HCT116 (cell line): ENCODE data around the gene PTPN23. TPM values are rescaled to one million over a fixed set of nuclear protein-coding genes. Genes with fewer than 3 reads are reported as not detected.

Experiments used
- ATAC-seq: fragments of 200-7000 bp; cut with Tn5 transposase; 2 replicates; pipeline ENCODE4 v1.9.1; 2020; ENCODE audit warnings: mild to moderate bottlenecking, moderate library complexity
- BruUV-seq: library from RNA; stranded (reverse); fragments of 400-500 nt; replicated peaks from 2 replicates; lab custom pipeline; 2021; lab: Mats Ljungman, UMichigan
- CTCF ChIA-PET: fragments of 300-600 bp; sonication (Branson Sonifier 250); formaldehyde crosslinking; loops from one replicate; lab custom pipeline; 2021; ENCODE audit warnings: antibody characterized with exemption; lab: Charles Lee
- POLR2A ChIA-PET: fragments of 300-600, 350-600 bp; sonication (Branson Sonifier 250); formaldehyde crosslinking; loops from one replicate; lab custom pipeline; 2021; ENCODE audit warnings: antibody characterized with exemption; lab: Charles Lee
- RAD21 ChIA-PET, 2 experiments: fragments of 300-600 bp; sonication (Branson Sonifier 250); formaldehyde crosslinking; loops; one replicate each; lab custom pipeline; 2023; ENCODE audit warnings: low total read pairs in 2 of 2; ENCODE audit not compliant: uncharacterized antibody in 2 of 2, unreplicated experiment in 2 of 2, low non-redundant PET in 1 of 2; lab: Charles Lee
- DNase-seq: peaks from one replicate; pipeline ENCODE4 v3.0.0-alpha.2; 2010; ENCODE audit warnings: low read depth, low spot score
- H2AFZ ChIP-seq: fragments of 200-600 bp; shearing (Covaris generic), sonication (generic); 2 replicates; pipeline ENCODE4 v1.6.1; 2017; ENCODE audit warnings: low read depth, mixed run types, mixed read lengths, antibody characterized with exemption, low read length; ENCODE audit not compliant: poor library complexity, severe bottlenecking
- H3K27ac ChIP-seq: 2 replicates; pipeline ENCODE4 v1.5.1; 2012; ENCODE audit warnings: low read depth, low read length
- H3K27me3 ChIP-seq: fragments of 200-600 bp; sonication (generic); 2 replicates; pipeline ENCODE4 v1.6.1; 2016; ENCODE audit warnings: mixed run types, low read length, mixed read lengths; ENCODE audit not compliant: insufficient read depth
- H3K36me3 ChIP-seq, 2 experiments: fragments of 200-500 bp in 1 of 2; fragments of 200-600 bp in 1 of 2; sonication (Bioruptor generic) in 1 of 2; sonication (generic) in 1 of 2; 2 replicates each; pipeline versions ENCODE4 v1.5.1 to v1.6.1; 2014 to 2016; ENCODE audit warnings: low read length in 2 of 2, inconsistent platforms in 1 of 2, mixed read lengths in 1 of 2, mixed run types in 1 of 2; ENCODE audit not compliant: insufficient read depth in 2 of 2, control insufficient read depth in 1 of 2
- H3K4me1 ChIP-seq, 2 experiments: fragments of 200-600 bp in 1 of 2; sonication (generic) in 1 of 2; 2 replicates each; pipeline versions ENCODE4 v1.5.1 to v1.6.1; 2012 to 2017; ENCODE audit warnings: low read length in 2 of 2, inconsistent platforms in 1 of 2, mild to moderate bottlenecking in 1 of 2, mixed read lengths in 1 of 2, mixed run types in 1 of 2, moderate library complexity in 1 of 2; ENCODE audit not compliant: insufficient read depth in 2 of 2, control insufficient read depth in 1 of 2
- H3K4me2 ChIP-seq: fragments of 200-600 bp; sonication (generic); 2 replicates; pipeline ENCODE4 v1.6.1; 2017; ENCODE audit warnings: mixed run types, low read length, mixed read lengths
- H3K4me3 ChIP-seq, 2 experiments: fragments of 200-600 bp in 1 of 2; sonication (generic) in 1 of 2; replicated peaks in 1 of 2; 2 replicates each; pipeline ENCODE4 v1.5.1; 2011 to 2016; ENCODE audit warnings: low read length in 2 of 2, control low read depth in 1 of 2, low read depth in 1 of 2, mild to moderate bottlenecking in 1 of 2, mixed read lengths in 1 of 2, mixed run types in 1 of 2
- H3K79me2 ChIP-seq: fragments of 200-600 bp; sonication (generic); 2 replicates; pipeline ENCODE4 v1.6.1; 2017; ENCODE audit warnings: mild to moderate bottlenecking, mixed run types, low read length, moderate library complexity, mixed read lengths; ENCODE audit not compliant: insufficient read depth
- H3K9ac ChIP-seq: fragments of 200-600 bp; sonication (generic); 2 replicates; pipeline ENCODE4 v1.6.1; 2016; ENCODE audit warnings: low read length, mixed read lengths
- H3K9me2 ChIP-seq: fragments of 200-600 bp; sonication (generic), shearing (Covaris generic); 2 replicates; pipeline ENCODE4 v1.6.1; 2017; ENCODE audit warnings: mixed run types, mild to moderate bottlenecking, moderate library complexity; ENCODE audit not compliant: insufficient read depth
- H3K9me3 ChIP-seq, 2 experiments: fragments of 200-500 bp in 1 of 2; fragments of 200-600 bp in 1 of 2; sonication (Bioruptor generic) in 1 of 2; sonication (generic) in 1 of 2; 2 replicates each; pipeline ENCODE4 v1.6.1; 2014 to 2017; ENCODE audit warnings: low read length in 2 of 2, mixed read lengths in 2 of 2, inconsistent platforms in 1 of 2, low read depth in 1 of 2, mild to moderate bottlenecking in 1 of 2, mixed run types in 1 of 2, moderate library complexity in 1 of 2; ENCODE audit not compliant: control insufficient read depth in 1 of 2, insufficient read depth in 1 of 2
- H4K20me1 ChIP-seq: fragments of 200-600 bp; sonication (generic), shearing (Covaris generic); 2 replicates; pipeline ENCODE4 v1.6.1; 2017; ENCODE audit warnings: mixed run types, mild to moderate bottlenecking, moderate library complexity; ENCODE audit not compliant: insufficient read depth
- CEBPB ChIP-seq: IDR thresholded peaks from 2 replicates; pipeline ENCODE4 v1.6.1; 2012; ENCODE audit warnings: low read depth
- ELF1 ChIP-seq: IDR thresholded peaks from 2 replicates; pipeline ENCODE4 v1.6.1; 2012; ENCODE audit warnings: low read depth, borderline replicate concordance
- EZH2 ChIP-seq: fragments of 200-600 bp; sonication (generic); IDR thresholded peaks from 2 replicates; pipeline ENCODE4 v1.6.1; 2017; ENCODE audit warnings: antibody characterized with exemption, mixed run types
- EZH2phosphoT487 ChIP-seq: fragments of 200-600 bp; IDR thresholded peaks from 2 replicates; pipeline ENCODE4 v1.6.1; 2018; ENCODE audit warnings: antibody characterized with exemption, borderline replicate concordance
- FOSL1 ChIP-seq: IDR thresholded peaks from 2 replicates; pipeline ENCODE4 v1.6.1; 2012; ENCODE audit warnings: low read depth
- JUND ChIP-seq: IDR thresholded peaks from 2 replicates; pipeline ENCODE4 v1.6.1; 2012
- POLR2A ChIP-seq: IDR thresholded peaks from 2 replicates; pipeline ENCODE4 v1.7.0; 2011; ENCODE audit warnings: borderline replicate concordance; ENCODE audit not compliant: insufficient read depth, insufficient read length; ENCODE audit errors: extremely low read depth
- RAD21 ChIP-seq: IDR thresholded peaks from 2 replicates; pipeline ENCODE4 v1.6.1; 2012; ENCODE audit warnings: low read depth, mild to moderate bottlenecking
- SIN3A ChIP-seq: IDR thresholded peaks from 2 replicates; pipeline ENCODE4 v1.6.1; 2012; ENCODE audit warnings: low read depth
- SP1 ChIP-seq: IDR thresholded peaks from 2 replicates; pipeline ENCODE4 v1.6.1; 2012; ENCODE audit warnings: low read depth
- SRF ChIP-seq: IDR thresholded peaks from 2 replicates; pipeline ENCODE4 v1.6.1; 2012; ENCODE audit warnings: low read depth
- TCF7L2 ChIP-seq: IDR thresholded peaks from 2 replicates; pipeline ENCODE4 v1.7.0; 2011; ENCODE audit warnings: borderline replicate concordance, inconsistent platforms; ENCODE audit not compliant: insufficient read depth, insufficient read length; ENCODE audit errors: extremely low read depth
- YY1 ChIP-seq: IDR thresholded peaks from 2 replicates; pipeline ENCODE4 v1.6.1; 2011; ENCODE audit warnings: low read length, low read depth, moderate library complexity, mild to moderate bottlenecking; ENCODE audit not compliant: insufficient replicate concordance; ENCODE audit errors: extremely low read depth
- ZFX ChIP-seq: fragments of 450-650 bp; IDR thresholded peaks from 2 replicates; pipeline ENCODE4 v1.6.1; 2017
- ZNF274 ChIP-seq: fragments of 200-500 bp; sonication (Bioruptor generic); IDR thresholded peaks from 2 replicates; pipeline ENCODE4 v1.6.1; 2014; ENCODE audit warnings: mild to moderate bottlenecking, low read depth, low read length, inconsistent platforms
- intact Hi-C: fragments of 100-400 bp; cut with micrococcal nuclease; formaldehyde crosslinking; loops from 2 replicates; pipeline ENCODE4 v1.10.0; 2022
- total RNA-seq: library from RNA; stranded (reverse); gene quantifications from one replicate; pipeline ENCODE4 v1.2.1, GENCODE V29; 2021; ENCODE audit not compliant: unreplicated experiment
- TF ChIP-seq, protein P1 (sequence below): IDR thresholded peaks from 2 replicates; pipeline ENCODE4 v1.6.1; 2012; ENCODE audit warnings: low read depth
- TF ChIP-seq, protein P2 (sequence below): IDR thresholded peaks from 2 replicates; pipeline ENCODE4 v1.6.1; 2012
- TF ChIP-seq, protein P3 (sequence below), 3 experiments: fragments of 200-600 bp in 1 of 3; sonication (generic) in 1 of 3; IDR thresholded peaks in 2 of 3; conservative IDR thresholded peaks in 1 of 3; 2 replicates each; pipeline ENCODE4 v1.5.1; 2012 to 2017; ENCODE audit warnings: low read depth in 2 of 3, low read length in 2 of 3, antibody characterized with exemption in 1 of 3, borderline replicate concordance in 1 of 3, control low read depth in 1 of 3, mild to moderate bottlenecking in 1 of 3, mixed read lengths in 1 of 3, mixed run types in 1 of 3, moderate library complexity in 1 of 3; ENCODE audit not compliant: insufficient read depth in 1 of 3

Gene PTPN23
- total RNA-seq, 1 experiment from 2014 or later: 56.5 TPM

DNA sequence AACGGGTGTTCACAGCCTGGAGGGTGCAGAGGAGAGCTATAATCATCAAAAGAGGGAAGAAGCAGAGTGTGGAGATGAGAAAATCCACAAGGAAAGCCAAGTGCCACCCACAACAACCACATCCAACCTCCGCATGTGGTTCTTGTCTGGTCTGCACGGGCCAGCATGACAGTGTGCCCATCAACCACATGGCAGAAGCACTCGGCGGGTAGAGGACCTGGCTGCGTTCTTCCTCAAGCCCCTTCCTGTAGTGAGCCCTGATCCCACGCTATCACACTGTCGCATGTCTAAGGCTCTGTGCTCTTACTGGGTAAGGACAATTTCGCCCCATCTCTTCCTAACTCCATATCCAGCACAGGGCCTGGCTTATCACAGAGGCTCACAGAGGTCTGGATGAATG, 41.9 kb downstream of the PTPN23 start:
- no peak overlapping the region for H3K4me2 ChIP-seq
- DNase-seq (no peak), ATAC-seq (no peak)
- ChIA-PET RAD21 (no interaction called here), CTCF (interaction anchor here (0.6 to 2.3 kb wide), 5 partner anchors 8 to 735 kb away, joined by 3 to 14 read pairs (median 5); partner anchors contain the start of gene SCAP), POLR2A (no interaction called here)
- no peak overlapping the region for H3K27ac ChIP-seq
- intact Hi-C loops: loop anchor here (5.0 kb wide), 1 partner anchor 365 kb away; no protein-coding TSS in a partner anchor
- H3K36me3 ChIP-seq: peaks cover 5 to 17% of the 10 kb centered on the region in 2 experiments; a peak in 3 of 4 replicates
- no peaks in the 10 kb centered on the region for H3K27me3 ChIP-seq
- H2AFZ ChIP-seq: no peak overlapping the region
- no peaks in the 10 kb centered on the region; the same call in 1 of the 2 replicates for H3K79me2 ChIP-seq
- H4K20me1 ChIP-seq: no peaks in the 10 kb centered on the region
- H3K9me3 ChIP-seq: no peaks in the 10 kb centered on the region
- H3K9me2 ChIP-seq: no peaks in the 10 kb centered on the region
- H3K4me3 ChIP-seq: no peak overlapping the region
- H3K4me1 ChIP-seq: peaks cover 5 to 11% of the 10 kb centered on the region in 2 experiments; a peak in 2 of 4 replicates
- no TSS peak for BruUV-seq
- TF ChIP-seq ZFX (no peak), ELF1 (no peak), SIN3A (no peak), TCF7L2 (no peak), RAD21 (no peak), SRF (no peak), EZH2 (no peak), YY1 (no peak), JUND (no peak), SP1 (no peak), POLR2A (no peak), CEBPB (no peak), EZH2phosphoT487 (no peak), ZNF274 (no peak), FOSL1 (no peak)
- TF ChIP-seq, protein P1, sequence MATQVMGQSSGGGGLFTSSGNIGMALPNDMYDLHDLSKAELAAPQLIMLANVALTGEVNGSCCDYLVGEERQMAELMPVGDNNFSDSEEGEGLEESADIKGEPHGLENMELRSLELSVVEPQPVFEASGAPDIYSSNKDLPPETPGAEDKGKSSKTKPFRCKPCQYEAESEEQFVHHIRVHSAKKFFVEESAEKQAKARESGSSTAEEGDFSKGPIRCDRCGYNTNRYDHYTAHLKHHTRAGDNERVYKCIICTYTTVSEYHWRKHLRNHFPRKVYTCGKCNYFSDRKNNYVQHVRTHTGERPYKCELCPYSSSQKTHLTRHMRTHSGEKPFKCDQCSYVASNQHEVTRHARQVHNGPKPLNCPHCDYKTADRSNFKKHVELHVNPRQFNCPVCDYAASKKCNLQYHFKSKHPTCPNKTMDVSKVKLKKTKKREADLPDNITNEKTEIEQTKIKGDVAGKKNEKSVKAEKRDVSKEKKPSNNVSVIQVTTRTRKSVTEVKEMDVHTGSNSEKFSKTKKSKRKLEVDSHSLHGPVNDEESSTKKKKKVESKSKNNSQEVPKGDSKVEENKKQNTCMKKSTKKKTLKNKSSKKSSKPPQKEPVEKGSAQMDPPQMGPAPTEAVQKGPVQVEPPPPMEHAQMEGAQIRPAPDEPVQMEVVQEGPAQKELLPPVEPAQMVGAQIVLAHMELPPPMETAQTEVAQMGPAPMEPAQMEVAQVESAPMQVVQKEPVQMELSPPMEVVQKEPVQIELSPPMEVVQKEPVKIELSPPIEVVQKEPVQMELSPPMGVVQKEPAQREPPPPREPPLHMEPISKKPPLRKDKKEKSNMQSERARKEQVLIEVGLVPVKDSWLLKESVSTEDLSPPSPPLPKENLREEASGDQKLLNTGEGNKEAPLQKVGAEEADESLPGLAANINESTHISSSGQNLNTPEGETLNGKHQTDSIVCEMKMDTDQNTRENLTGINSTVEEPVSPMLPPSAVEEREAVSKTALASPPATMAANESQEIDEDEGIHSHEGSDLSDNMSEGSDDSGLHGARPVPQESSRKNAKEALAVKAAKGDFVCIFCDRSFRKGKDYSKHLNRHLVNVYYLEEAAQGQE: no peak
- TF ChIP-seq, protein P2, sequence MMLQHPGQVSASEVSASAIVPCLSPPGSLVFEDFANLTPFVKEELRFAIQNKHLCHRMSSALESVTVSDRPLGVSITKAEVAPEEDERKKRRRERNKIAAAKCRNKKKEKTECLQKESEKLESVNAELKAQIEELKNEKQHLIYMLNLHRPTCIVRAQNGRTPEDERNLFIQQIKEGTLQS: no peak
- TF ChIP-seq, protein P3, sequence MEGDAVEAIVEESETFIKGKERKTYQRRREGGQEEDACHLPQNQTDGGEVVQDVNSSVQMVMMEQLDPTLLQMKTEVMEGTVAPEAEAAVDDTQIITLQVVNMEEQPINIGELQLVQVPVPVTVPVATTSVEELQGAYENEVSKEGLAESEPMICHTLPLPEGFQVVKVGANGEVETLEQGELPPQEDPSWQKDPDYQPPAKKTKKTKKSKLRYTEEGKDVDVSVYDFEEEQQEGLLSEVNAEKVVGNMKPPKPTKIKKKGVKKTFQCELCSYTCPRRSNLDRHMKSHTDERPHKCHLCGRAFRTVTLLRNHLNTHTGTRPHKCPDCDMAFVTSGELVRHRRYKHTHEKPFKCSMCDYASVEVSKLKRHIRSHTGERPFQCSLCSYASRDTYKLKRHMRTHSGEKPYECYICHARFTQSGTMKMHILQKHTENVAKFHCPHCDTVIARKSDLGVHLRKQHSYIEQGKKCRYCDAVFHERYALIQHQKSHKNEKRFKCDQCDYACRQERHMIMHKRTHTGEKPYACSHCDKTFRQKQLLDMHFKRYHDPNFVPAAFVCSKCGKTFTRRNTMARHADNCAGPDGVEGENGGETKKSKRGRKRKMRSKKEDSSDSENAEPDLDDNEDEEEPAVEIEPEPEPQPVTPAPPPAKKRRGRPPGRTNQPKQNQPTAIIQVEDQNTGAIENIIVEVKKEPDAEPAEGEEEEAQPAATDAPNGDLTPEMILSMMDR (IDR thresholded peaks at IDR 0.05 in 2 of 3, conservative IDR thresholded peaks at IDR 0.05 in 1 of 3; ENCODE audit: borderline replicate concordance in 1 of 3, insufficient read depth in 1 of 3, low read depth in 2 of 3, low read length in 2 of 3): no peak
- H3K9ac ChIP-seq: no peak overlapping the region
